ENCODE measurements around the gene CREG2. TPM values are rescaled to one million over a fixed set of nuclear protein-coding genes. Genes with fewer than 3 reads are reported as not detected.

The CREG2 gene
- total RNA-seq, 1 experiment from 2014 or later = 1.3 TPM

DNA sequence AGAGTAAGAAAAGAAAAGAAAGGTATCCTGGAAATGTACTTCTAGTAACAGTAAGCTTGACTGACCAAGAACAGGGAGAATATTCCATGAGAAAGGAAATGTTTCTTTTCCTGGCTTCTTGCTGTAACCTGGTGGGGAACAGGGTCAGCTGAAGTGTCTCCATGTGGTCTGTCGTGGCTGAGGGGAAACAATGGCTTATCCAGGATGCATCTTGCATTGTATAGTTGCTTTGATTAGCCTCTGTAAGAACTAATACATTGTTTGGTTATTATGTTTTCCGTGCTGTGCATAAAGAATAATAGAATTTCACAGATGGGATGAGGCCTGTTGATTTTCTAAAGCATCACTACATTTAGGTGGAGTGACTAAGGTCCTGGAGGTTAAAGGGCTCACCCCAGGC lies 4.9 kb downstream of the CREG2 start:
- no peak overlapping the region for H3K27ac Mint-ChIP-seq (ENCODE audit: unreplicated experiment)
- CTCF ChIA-PET = interaction anchor here (0.6 kb wide), 1 partner anchor 442 kb away, joined by 3 read pairs; no protein-coding TSS in a partner anchor
- no peak for DNase-seq
- intact Hi-C loops (cut with micrococcal nuclease; ENCODE audit: unreplicated experiment) = loop anchor here (10.0 kb wide), 1 partner anchor 108 kb away; no protein-coding TSS in a partner anchor
- no peaks in the 10 kb centered on the region for H3K9me3 Mint-ChIP-seq (ENCODE audit: low read depth, unreplicated experiment)
- no peaks in the 10 kb centered on the region for H3K4me1 Mint-ChIP-seq (ENCODE audit: low read depth, unreplicated experiment)
- TF ChIP-seq, protein P1, sequence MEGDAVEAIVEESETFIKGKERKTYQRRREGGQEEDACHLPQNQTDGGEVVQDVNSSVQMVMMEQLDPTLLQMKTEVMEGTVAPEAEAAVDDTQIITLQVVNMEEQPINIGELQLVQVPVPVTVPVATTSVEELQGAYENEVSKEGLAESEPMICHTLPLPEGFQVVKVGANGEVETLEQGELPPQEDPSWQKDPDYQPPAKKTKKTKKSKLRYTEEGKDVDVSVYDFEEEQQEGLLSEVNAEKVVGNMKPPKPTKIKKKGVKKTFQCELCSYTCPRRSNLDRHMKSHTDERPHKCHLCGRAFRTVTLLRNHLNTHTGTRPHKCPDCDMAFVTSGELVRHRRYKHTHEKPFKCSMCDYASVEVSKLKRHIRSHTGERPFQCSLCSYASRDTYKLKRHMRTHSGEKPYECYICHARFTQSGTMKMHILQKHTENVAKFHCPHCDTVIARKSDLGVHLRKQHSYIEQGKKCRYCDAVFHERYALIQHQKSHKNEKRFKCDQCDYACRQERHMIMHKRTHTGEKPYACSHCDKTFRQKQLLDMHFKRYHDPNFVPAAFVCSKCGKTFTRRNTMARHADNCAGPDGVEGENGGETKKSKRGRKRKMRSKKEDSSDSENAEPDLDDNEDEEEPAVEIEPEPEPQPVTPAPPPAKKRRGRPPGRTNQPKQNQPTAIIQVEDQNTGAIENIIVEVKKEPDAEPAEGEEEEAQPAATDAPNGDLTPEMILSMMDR (IDR thresholded peaks at IDR 0.05; ENCODE audit: unreplicated experiment) = no peak
- no TSS peak for BruUV-seq (replicated peaks)
- no peak overlapping the region for H3K4me3 Mint-ChIP-seq (ENCODE audit: low read depth, unreplicated experiment)
- H3K27me3 Mint-ChIP-seq (ENCODE audit: unreplicated experiment) = no peaks in the 10 kb centered on the region
- peaks cover 13% of the 10 kb centered on the region for H3K36me3 Mint-ChIP-seq (ENCODE audit: insufficient read depth, unreplicated experiment)

DNA sequence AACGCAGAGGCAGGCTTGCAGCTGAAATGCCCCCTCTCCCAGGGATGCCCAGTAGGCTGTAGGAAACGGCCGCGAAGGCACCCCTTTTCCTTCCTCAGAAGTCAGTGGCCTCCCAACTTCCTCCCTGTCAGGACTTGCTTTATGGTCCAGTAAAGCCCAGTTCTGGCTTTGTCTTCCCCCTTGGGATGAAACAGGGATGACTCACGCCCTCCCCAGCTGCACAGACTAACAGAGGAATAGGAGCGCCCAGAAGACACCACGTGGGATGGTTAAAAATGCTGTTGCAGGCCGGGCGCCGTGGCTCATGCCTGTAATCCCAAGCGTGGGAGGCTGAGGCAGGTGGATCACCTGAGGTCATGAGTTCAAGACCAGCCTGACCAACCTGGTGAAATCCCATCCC lies 6.9 kb downstream of the CREG2 start:
- Mint-ChIP-seq H3K36me3 (ENCODE audit: insufficient read depth, unreplicated experiment) (no peaks in the 10 kb centered on the region), H3K9me3 (ENCODE audit: low read depth, unreplicated experiment) (no peaks in the 10 kb centered on the region), H3K27ac (ENCODE audit: unreplicated experiment) (no peak overlapping the region), H3K27me3 (ENCODE audit: unreplicated experiment) (no peaks in the 10 kb centered on the region), H3K4me1 (ENCODE audit: low read depth, unreplicated experiment) (no peaks in the 10 kb centered on the region), H3K4me3 (ENCODE audit: low read depth, unreplicated experiment) (no peak overlapping the region)
- no TSS peak for BruUV-seq (replicated peaks)
- CTCF ChIA-PET = no interaction called here
- intact Hi-C loops (cut with micrococcal nuclease; ENCODE audit: unreplicated experiment) = loop anchor here (10.0 kb wide), 1 partner anchor 106 kb away; no protein-coding TSS in a partner anchor
- TF ChIP-seq, protein P1 (IDR thresholded peaks at IDR 0.05; ENCODE audit: unreplicated experiment) = no peak
- DNase-seq = no peak

DNA sequence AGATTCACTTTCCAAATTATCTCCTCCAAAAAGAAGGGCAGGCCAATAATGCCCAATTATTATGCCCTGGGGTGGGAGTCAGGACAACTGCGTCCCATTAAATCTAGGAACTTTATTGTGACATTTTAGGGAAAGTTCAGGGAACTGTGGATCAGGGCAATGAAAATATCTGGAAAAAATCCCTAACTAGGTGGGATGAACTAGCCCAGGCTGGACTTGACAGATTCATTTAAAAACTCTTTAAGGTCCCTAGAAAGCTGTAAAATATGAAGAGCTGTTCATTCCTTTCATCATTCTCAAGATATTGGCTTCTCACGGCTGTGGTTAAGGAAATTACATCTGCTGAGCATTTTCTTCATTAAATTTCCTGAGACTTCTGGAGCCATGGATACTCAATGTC lies 8.2 kb downstream of the CREG2 start:
- Mint-ChIP-seq H3K36me3 (ENCODE audit: insufficient read depth, unreplicated experiment) (no peaks in the 10 kb centered on the region), H3K9me3 (ENCODE audit: low read depth, unreplicated experiment) (no peaks in the 10 kb centered on the region), H3K4me3 (ENCODE audit: low read depth, unreplicated experiment) (no peak overlapping the region), H3K27ac (ENCODE audit: unreplicated experiment) (no peak overlapping the region), H3K4me1 (ENCODE audit: low read depth, unreplicated experiment) (no peaks in the 10 kb centered on the region), H3K27me3 (ENCODE audit: unreplicated experiment) (no peaks in the 10 kb centered on the region)
- DNase-seq = no peak
- no TSS peak for BruUV-seq (replicated peaks)
- TF ChIP-seq, protein P1 (IDR thresholded peaks at IDR 0.05; ENCODE audit: unreplicated experiment) = no peak
- intact Hi-C loops (cut with micrococcal nuclease; ENCODE audit: unreplicated experiment) = no loop called here
- CTCF ChIA-PET = no interaction called here

DNA sequence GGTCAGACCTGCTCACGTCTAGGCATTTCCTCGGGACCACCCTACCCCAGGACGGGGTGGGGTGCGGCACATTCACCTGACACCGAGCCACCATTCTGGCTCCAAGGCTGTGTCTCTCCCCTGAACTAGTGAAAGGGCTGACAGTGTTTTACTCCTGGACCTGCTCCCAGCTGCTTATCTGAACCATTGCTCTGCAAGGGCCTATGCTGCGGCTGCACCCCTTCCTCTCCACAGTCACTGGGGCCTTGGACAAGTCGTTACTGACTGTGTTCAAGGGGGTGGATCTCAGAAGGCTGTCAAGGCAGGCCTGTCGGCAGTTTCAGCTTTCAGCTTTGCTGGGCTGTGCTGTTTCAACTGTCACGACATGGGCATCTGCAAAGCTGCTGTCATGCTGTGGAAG lies 11.7 kb downstream of the CREG2 start:
- CTCF ChIA-PET = no interaction called here

More for the DNA sequence above, 11.7 kb downstream of the CREG2 start:
- H3K4me1 Mint-ChIP-seq (ENCODE audit: low read depth, unreplicated experiment) = peaks cover 15% of the 10 kb centered on the region
- H3K9me3 Mint-ChIP-seq (ENCODE audit: low read depth, unreplicated experiment) = no peaks in the 10 kb centered on the region
- no peak for DNase-seq
- no TSS peak for BruUV-seq (replicated peaks)
- H3K4me3 Mint-ChIP-seq (ENCODE audit: low read depth, unreplicated experiment) = no peak overlapping the region
- intact Hi-C loops (cut with micrococcal nuclease; ENCODE audit: unreplicated experiment) = no loop called here
- H3K27ac Mint-ChIP-seq (ENCODE audit: unreplicated experiment) = no peak overlapping the region
- no peaks in the 10 kb centered on the region for H3K27me3 Mint-ChIP-seq (ENCODE audit: unreplicated experiment)
- TF ChIP-seq, protein P1 (IDR thresholded peaks at IDR 0.05; ENCODE audit: unreplicated experiment) = no peak
- no peaks in the 10 kb centered on the region for H3K36me3 Mint-ChIP-seq (ENCODE audit: insufficient read depth, unreplicated experiment)

Measured in Calu3 (cell line).